GM21619 (cell line): ENCODE measurements around the gene CERS1.

Experiments used
- ATAC-seq: cut with Tn5 transposase; IDR thresholded peaks from one replicate; pipeline ENCODE4 v1.9.1; 2021; ENCODE audit not compliant: unreplicated experiment

Gene CERS1

DNA sequence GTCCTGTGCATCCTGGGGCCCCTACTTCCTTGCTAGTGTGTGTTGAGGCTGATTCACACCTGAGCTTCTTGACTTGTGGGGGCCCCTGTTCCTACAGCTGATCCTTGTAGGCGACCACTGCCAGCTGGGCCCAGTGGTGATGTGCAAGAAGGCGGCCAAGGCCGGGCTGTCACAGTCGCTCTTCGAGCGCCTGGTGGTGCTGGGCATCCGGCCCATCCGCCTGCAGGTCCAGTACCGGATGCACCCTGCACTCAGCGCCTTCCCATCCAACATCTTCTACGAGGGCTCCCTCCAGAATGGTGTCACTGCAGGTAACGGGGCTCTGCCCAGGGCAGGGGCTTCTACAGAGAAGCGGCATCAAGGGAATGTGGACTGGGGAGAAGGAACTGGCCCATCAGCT lies 38.7 kb downstream of the CERS1 start:
- no peak for ATAC-seq

DNA sequence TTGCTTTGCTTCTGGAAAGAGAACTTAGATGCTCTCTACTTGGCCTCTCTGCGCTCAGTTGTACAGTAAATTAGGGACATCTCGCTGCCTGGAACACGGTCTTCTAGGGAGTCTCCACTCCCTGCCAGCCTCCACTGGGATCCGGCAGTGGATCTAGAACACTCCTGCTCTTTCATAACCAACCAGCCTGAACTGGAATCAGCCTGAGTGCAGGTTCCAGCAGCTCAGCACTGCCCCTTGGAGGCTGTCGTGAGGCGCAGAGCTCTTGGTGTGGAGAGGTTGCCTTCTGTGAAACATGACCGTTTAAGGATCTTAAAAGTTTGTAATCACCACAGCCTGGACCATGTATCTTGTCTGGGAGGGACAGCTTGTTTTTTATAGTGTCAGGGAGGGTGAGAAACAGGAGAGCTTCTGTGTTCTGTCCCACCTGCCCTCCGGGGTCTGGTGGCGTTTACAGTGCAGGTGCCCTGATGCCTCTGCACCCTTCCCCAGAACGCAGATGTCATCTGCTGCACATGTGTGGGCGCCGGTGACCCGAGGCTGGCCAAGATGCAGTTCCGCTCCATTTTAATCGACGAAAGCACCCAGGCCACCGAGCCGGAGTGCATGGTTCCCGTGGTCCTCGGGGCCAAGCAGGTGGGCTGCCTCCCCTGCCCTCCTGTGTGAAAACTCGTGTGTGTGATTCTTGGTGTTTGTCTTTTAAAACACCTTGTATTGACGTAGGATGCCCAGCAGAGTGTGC lies 39.4 kb downstream of the CERS1 start:
- ATAC-seq: no peak

DNA sequence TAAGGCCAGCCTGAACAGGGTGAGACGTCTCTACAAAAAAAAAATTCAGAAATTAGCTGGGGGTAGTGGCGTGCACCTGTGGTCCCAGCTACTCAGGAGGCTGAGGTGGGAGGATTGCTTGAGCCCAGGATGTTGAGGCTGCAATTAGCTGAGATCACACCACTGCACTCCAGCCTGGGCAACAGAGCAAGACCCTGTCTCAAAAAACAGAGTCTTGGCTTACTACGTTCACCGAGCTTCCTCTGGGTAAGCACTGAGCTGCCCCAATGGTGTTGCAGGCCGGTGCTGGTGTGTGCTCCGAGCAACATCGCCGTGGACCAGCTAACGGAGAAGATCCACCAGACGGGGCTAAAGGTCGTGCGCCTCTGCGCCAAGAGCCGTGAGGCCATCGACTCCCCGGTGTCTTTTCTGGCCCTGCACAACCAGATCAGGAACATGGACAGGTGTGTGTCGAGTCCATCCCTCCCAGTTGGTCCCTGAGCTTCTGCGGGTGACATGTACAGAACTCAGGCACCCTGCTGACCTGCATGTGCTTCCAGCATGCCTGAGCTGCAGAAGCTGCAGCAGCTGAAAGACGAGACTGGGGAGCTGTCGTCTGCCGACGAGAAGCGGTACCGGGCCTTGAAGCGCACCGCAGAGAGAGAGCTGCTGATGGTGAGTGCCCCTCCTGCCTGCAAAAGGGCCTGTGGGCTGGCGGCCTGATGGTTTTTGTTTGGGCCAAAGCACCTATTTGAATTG lies 40.1 kb downstream of the CERS1 start:
- ATAC-seq: no peak

DNA sequence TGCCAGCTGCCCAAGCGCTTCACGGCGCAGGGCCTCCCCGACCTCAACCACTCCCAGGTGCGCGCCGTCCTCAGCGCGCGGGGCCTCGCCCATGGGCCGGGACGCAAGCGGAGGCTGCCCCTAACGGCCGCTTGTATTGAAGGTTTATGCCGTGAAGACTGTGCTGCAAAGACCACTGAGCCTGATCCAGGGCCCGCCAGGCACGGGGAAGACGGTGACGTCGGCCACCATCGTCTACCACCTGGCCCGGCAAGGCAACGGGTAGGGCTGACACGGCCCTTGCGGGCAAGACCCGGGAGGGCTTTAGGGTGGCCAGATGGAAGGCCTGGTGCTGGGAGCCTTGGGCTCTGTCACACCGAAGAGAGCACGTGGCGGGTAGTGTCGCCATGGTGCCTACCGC lies 41.0 kb downstream of the CERS1 start:
- ATAC-seq: no peak

DNA sequence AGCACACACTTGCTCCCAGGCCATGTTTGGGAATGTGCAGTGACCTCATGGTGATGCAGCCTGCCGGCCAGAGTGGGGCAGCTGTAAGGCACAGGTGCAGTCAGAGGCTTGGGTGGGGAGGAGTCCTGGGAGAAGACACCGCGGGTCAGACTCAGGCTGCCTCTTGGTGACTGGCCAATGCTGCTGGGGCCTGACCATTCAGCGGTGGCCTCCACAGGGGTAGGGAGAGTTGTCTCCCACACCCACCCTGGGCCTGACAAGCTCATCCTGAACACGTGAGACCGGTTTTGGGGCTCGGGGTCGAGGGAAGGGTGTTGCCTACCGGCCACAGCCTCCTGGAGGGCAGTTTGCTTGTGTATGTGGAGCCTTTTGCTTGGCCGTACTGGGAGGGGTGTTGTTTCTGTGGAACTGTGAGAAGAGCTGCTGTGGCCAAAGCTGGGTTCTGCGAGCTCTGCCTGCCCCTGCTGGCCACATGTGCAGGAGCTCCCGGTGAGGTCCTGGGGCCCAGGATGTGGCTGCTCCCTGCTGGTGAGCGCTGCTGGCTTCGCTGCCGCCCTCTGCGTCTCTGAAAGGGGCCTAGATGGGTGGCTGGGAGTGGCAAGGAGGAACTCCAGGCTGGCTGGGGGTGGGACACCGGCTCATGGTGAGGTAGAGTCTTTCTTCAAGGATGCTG lies 42.1 kb downstream of the CERS1 start:
- ATAC-seq: no peak

DNA sequence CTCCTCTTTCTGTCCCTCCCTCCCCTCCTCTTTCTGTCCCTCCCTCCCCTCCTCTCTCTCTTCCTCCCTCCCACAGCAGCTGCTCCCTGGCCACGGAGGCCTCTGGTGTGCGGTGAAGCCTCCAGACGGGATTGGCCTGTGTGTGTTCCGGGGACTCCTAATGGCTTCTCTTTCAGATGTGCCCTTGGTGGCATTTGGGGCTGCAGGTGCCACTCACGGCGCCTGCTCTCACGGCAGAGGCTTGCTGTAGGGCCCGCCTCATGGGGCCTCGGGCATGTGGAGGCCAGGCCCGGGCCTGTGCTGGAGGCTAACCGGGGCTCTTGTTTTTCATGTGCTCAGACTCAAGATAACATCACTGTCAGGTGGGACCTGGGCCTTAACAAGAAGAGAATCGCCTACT lies 43.3 kb downstream of the CERS1 start:
- ATAC-seq: no peak

DNA sequence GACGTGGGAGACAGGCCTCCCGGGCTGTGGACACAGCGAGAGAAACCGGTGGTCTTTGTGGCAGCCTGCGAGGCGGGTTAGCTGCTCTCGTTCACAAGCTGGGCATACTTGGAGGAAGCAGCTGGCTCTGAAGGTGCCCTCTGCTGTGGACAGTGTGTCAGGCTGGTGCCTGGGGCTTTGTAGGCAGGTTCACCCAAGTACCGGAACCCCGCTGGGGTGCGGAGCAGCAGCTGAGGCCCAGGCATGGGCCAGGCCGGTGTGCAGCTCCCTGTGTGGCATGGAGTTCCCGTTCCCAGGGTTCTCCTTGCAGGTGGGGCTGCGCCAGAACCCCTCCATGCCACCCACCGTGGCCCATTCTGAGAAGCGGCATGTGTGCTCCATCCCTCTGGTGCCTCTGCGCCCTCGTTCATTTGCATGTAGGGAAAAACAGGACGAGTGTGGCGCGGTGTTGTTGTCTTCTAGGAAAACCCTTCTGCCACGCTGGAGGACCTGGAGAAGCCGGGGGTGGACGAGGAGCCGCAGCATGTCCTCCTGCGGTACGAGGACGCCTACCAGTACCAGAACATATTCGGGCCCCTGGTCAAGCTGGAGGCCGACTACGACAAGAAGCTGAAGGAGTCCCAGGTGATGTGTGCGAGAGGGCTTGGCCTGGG lies 44.2 kb downstream of the CERS1 start:
- no peak for ATAC-seq

DNA sequence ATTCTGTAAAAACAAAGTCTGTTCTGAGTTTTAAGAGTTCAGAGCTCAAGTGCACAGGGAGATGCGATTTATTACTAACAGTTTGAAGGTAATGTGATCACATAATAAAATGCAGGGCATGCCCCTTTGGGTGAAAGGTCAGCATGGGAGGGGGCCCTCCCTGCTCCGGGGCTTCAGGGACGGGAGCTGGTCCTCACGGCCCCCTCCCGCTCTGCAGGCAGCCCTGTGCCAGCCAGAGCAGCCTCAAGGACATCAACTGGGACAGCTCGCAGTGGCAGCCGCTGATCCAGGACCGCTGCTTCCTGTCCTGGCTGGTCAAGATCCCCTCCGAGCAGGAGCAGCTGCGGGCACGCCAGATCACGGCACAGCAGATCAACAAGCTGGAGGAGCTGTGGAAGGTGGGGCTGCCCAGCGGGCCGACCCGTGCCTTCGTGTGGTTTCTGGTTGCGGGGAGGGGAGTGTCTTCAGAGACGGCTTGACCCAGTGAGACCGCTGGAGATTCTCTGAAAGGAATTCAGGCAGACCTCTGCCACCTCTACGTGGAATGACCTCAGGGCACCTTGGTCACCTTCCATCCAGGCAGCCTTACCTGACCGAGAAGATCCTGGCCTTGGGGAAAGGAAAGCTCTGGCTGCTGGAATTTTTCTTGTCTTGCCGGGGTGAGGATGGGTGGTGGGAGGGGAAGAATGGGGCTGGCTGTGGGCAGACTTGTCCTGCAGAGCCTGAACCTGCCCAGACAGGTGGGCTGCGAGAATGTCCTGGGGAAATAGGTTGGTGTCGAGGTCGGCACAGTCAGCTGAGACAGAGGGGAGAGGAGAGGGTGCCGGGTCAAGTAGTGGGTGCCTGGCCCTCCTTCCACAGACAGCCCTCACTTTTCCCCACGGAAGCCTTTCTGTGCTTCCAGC lies 45.2 kb downstream of the CERS1 start:
- no peak for ATAC-seq

DNA sequence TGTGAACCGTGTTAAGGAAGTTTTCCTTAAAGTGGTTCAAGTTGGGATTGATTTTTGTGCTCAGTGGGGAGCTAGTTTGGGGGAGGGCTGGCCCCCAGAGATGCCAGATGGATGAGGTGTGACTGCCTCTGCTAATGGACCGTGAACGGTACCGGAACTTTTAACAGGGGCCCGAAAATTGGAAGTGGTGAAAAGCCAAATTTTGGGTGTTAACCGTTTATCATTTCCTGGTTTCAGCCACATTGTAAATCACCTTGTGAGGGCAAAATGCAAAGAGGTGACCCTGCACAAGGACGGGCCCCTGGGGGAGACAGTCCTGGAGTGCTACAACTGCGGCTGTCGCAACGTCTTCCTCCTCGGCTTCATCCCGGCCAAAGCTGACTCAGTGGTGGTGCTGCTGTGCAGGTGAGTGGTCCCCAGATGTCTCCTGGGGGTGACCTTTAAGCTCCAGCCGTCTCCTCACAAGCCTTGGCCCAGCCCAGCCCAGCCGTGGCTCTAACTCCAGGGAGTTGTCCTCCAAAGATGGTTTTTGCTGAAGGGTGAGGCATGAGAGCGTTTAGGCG lies 46.0 kb downstream of the CERS1 start:
- no peak for ATAC-seq

DNA sequence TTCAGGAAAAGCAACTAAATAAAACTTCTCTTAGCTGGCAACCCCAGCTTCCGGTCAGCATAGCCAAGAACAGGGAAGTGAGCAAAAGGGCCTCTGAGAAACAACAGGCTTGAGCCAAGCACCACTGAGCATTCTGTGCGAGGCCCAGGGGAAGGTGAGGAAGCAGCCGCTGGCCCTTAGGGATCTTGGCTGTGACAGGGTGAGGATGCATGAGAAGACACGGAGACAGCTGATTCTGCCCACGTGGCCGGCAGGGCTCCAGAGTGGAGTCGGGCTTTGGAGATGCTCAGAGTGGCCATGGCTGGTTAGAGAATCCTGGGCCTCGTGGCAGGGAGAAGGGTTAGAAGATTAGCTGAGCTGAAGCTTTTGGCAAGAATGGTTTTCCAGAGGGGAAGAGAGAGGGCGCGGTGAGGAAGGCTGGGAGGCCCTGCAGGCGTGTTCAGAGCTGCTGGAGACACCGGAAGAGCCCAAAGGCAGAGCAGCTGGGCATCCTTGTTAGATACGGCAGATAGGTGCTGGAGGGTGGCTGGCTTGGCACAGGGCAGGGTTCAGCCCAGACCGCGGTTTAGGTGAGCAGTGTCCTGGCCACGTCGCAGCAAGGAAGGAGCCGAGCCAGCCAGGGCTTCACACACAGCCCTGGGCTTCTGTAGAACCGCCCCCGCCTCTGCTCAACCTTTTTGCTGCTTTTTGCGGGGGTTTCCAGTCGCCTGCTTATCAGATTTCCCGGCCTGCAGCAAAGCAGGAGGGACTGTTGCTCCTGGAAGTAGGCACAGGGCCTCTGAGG lies 46.9 kb downstream of the CERS1 start:
- no peak for ATAC-seq

DNA sequence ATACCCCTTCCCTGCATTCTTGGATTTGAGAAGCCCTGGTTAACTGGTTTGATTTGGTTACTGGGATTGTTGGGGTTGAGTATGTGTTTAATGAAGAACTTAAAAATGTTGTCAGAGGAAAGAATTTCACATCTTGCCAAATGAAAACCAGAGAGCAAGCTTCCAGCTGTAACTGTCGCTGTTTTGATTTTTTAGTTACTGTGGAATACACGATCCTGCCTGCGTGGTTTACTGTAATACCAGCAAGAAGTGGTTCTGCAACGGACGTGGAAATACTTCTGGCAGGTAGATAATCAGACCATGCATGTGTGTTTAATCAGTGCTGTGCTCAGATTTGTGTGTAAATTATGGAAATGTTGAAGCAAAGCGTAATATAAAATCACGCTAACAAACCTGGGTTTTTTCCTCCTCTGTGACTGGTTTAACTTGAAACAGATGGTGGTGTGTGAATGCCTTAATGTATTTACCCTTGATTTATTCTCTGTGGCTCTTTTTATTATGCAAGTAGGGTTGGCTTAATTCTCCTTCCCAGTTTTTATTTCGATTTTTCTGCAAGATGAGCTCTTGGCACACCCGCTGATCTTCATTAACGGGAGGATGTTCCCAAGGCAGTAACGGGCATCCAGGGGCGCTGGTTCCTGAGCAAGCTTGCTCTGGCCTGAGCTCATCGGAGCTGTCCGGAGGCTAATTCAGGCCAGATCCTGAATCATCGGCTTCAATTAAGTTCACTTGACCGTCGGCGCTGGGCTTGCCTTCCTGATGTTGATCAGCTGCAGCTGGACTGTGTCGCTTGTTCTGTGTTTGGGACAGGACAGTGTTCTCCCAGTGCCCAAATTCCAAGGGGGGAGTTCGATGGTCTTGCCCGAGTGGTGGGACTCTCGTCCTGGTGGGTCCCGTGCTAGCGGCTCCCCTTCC lies 48.2 kb downstream of the CERS1 start:
- no peak for ATAC-seq

DNA sequence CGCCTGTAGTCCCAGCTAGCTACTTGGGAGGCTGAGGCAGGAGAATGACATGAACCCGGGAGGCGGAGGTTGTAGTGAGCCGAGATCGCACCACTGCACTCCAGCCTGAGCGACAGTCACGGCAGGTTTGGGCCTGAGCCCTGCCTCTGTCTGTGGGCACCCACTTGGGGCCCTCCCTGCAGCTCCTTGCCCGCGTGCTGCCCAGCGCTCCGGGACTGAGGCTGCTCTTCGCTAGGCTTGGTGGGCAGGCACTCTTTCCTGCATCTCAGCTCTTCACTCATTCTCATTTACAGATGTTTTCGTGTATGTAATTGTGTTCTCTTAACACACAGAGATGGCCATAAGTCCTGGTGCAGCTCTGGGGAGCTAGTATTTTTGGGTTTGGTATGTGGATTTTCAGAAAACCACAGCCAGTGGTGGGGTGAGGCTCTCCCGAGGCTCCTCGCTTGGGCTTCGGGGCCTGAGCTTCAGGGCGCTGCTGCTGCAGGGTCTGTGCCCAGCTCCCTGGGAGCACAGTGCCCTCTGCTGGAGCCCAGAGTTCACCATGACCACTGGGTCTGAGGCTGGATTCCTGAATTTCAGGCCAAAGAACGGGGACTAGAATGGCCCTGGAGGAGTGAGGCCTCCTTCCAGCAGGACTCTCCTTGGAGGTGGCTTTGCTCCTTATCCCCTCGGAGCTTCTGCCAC lies 49.0 kb downstream of the CERS1 start:
- ATAC-seq: no peak

DNA sequence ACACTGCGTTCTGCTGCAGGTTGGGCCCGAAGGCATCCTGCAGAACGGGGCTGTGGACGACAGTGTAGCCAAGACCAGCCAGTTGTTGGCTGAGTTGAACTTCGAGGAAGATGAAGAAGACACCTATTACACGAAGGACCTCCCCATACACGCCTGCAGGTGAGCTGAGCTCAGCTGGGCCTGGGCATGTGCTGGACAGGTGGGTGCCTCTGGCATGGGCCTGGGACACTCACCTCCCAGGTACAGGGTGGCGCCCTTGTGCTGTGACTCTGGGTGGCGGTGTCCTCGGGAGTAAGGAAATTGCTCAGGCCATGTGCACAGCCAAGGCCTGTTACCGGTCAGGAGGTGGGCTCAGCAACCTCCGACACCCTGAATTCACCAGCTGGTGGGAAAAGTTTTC lies 50.0 kb downstream of the CERS1 start:
- ATAC-seq: no peak

DNA sequence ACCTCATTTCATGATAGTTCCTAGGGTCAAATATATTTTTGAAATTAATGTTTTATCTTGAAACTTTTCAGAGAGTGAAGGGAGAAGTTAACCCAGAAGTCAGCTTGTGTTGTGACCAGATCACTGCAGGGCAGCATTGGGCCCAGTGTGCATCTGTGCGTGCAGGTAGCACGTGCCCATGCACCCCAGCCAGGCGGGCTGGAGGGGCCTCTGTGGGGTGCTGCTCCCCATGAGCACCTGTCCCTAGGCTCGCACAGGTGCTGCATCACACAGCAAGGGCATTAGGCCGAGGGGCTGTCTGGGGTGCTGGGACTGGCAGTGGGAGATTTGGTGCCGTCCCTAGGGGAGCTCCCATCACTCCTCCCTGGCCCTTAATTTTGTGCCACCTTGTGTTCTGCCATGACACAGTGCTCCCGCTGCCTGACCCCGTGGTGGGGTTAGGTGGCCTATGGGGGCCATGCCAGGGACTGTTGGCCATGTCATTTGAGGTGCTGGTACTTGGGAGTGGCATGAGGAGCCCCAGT lies 51.1 kb downstream of the CERS1 start:
- ATAC-seq: no peak

DNA sequence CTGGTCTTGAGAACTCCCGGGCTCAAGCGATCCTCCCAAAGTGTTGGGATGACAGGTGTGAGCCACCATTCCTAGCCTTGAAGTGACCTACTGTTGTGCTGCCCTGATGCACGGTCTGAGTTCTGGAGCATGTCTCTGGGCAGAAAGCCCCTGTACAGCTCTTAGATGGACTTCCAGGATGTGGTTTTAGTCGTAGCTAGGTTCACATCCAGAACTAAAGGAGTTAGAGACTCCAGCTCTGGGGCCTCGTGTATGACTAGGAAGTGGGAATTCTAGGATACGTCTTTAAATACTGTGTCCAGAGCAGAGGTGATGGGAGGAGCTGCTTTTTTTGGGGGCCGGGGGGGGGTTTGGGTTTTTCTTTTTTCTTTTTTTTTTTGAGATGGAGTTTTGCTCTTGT lies 52.0 kb downstream of the CERS1 start:
- ATAC-seq: no peak

DNA sequence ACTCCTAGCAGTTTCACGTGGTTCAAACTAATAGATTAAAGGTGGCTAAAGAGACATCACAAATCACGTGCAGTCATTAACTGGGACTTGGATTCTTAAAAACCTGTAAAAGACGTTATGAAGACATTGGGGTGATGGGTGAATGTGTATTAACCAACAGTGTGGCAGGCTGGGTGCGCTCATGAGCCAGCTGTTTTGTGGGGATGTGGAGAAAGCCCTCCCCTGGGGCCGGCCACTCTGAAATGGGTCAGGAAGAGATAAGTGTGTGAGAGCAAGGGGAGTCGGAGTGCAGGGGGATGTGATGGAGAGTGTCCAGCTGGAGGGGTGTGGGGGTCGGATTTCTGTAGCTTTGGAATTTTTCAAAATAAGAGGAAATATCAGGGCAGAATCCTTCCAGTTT lies 53.8 kb downstream of the CERS1 start:
- ATAC-seq: no peak

DNA sequence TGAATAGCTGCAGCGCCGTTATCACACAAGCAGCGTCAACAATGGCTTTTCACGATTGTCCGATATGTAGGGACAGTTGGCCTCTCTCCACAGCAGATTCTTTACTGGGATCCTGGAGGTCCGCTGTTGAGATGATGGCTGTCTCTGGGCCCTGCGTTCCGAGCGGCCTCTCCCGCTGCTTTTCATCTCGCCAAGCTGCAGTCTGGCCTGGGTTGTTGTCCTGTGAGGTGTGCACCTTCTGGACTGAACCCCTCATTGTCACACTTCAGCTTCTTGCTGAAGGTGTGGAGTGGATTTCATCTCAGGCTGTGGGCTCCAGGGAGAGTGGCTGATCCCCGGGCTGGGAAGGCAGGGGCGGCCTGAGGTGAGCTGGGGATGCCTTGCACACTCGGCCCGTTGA lies 54.6 kb downstream of the CERS1 start:
- no peak for ATAC-seq
